ENCODE measurements around the gene NT5DC2.

The NT5DC2 gene

GRCh38 chr3:52537726-52538421 is 4.2 kb upstream of the NT5DC2 start:
- no peak for TF ChIP-seq CTCF (IDR thresholded peaks at IDR 0.05; ENCODE audit: borderline replicate concordance, insufficient read depth, low read depth, low read length)
- H3K4me3 ChIP-seq (ENCODE audit: low read depth, low read length) = peak overlapping the region; percentile 72

- no peak for TF ChIP-seq CTCF (IDR thresholded peaks at IDR 0.05; ENCODE audit: borderline replicate concordance, insufficient read depth, low read depth, low read length)
- H3K4me3 ChIP-seq (ENCODE audit: low read depth, low read length) = peak overlapping the region; percentile 72
These were observed 3.5 kb upstream of the NT5DC2 start for GRCh38 chr3:52537165-52537620.

- TF ChIP-seq CTCF (IDR thresholded peaks at IDR 0.05; ENCODE audit: borderline replicate concordance, insufficient read depth, low read depth, low read length) = no peak
- H3K4me3 ChIP-seq (ENCODE audit: low read depth, low read length) = peak within 1 kb of the TSS; percentile 72
These were observed 2.9 kb upstream of the NT5DC2 start, which contains the start of gene UQCC5 for GRCh38 chr3:52536369-52537164. Gene UQCC5, plus strand, starts transcription at chr3:52536605. Its CDS starts 151 bp downstream, at chr3:52536756.

- H3K4me3 ChIP-seq (ENCODE audit: low read depth, low read length) = no peak overlapping the region
- no peak for TF ChIP-seq CTCF (IDR thresholded peaks at IDR 0.05; ENCODE audit: borderline replicate concordance, insufficient read depth, low read depth, low read length)
These were observed 2.4 kb upstream of the NT5DC2 start for GRCh38 chr3:52536112-52536368.

DNA sequence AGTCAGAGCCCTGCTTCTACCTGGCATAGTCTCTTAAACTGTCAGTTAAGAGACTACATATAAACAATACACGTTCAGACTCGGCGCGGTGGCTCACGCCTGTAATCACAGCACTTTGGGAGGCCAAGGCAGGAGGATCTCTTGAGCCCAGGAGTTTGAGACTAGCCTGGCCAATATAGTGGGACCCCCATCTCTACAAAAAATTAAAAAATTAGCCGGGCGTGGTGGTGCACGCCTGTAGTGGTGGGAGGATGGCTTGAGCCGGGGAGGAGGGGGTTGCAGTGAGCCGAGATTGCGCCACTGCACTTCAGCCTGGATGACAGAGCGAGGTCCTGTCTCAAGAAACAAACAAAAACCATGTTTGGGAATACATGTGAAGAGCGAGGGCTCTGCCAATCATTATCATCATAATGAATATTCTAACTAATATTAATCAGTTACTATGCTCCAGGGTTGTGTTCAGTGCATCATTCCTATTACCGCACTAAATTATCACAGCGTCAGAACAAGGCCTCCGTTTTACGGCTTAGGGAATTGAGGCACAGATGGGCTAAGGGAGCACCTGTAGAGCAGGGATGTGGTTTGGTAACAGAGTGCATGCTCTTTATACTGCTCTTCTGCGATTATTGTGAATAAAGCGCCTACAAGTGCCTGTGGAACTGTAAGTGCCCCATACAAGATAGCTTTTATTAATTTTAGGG is 1.9 kb upstream of the NT5DC2 start:
- H3K4me3 ChIP-seq (ENCODE audit: low read depth, low read length) = no peak overlapping the region
- TF ChIP-seq CTCF (IDR thresholded peaks at IDR 0.05; ENCODE audit: borderline replicate concordance, insufficient read depth, low read depth, low read length) = no peak

- no peak for TF ChIP-seq CTCF (IDR thresholded peaks at IDR 0.05; ENCODE audit: borderline replicate concordance, insufficient read depth, low read depth, low read length)
- peak overlapping the region; percentile 61 for H3K4me3 ChIP-seq (ENCODE audit: low read depth, low read length)
These were observed 875 bp upstream of the NT5DC2 start for GRCh38 chr3:52534281-52535183.

Measured in GM12875 (cell line).